GM18502 (cell line): ENCODE data around the gene PRSS21.

ENCODE experiments used
- ATAC-seq: cut with Tn5 transposase; IDR thresholded peaks from one replicate; pipeline ENCODE4 v1.9.1; 2021; ENCODE audit warnings: mild to moderate bottlenecking; ENCODE audit not compliant: unreplicated experiment, poor library complexity

The PRSS21 gene

GRCh38 chr16:2816751-2817339 lies at the start of gene PRSS21:
PRSS21 (plus strand) TSS chr16:2817237; CDS start chr16:2817269, 32 bp downstream.
- ATAC-seq: no peak

- ATAC-seq: no peak
These were observed 49.1 kb upstream of the PRSS21 start for GRCh38 chr16:2767891-2768290.

- ATAC-seq: no peak
These were observed 48.5 kb upstream of the PRSS21 start for GRCh38 chr16:2768403-2769089.

- ATAC-seq: no peak
These were observed 47.9 kb upstream of the PRSS21 start for GRCh38 chr16:2769100-2769529.

GRCh38 chr16:2769675-2770056 lies 47.4 kb upstream of the PRSS21 start:
- no peak for ATAC-seq

GRCh38 chr16:2770057-2770951 lies 46.7 kb upstream of the PRSS21 start:
- ATAC-seq: no peak

- ATAC-seq: no peak
These were observed 45.3 kb upstream of the PRSS21 start for GRCh38 chr16:2771496-2772402.

- no peak for ATAC-seq
These were observed 43.7 kb upstream of the PRSS21 start for GRCh38 chr16:2773188-2773968.

- ATAC-seq: no peak
These were observed 42.7 kb upstream of the PRSS21 start for GRCh38 chr16:2774161-2774891.

- no peak for ATAC-seq
These were observed 41.8 kb upstream of the PRSS21 start for GRCh38 chr16:2775131-2775716.

- no peak for ATAC-seq
These were observed 41.1 kb upstream of the PRSS21 start for GRCh38 chr16:2775765-2776499.

- peak; percentile 27 for ATAC-seq
These were observed 40.4 kb upstream of the PRSS21 start for GRCh38 chr16:2776500-2777139.

GRCh38 chr16:2777231-2777902 lies 39.7 kb upstream of the PRSS21 start, which contains the start of gene ELOB:
ELOB (minus strand) TSS chr16:2777280; CDS start chr16:2777239, 41 bp downstream.
- ATAC-seq: peak; percentile 88

GRCh38 chr16:2777903-2778629 lies 39.0 kb upstream of the PRSS21 start:
- no peak for ATAC-seq

- no peak for ATAC-seq
These were observed 38.4 kb upstream of the PRSS21 start for GRCh38 chr16:2778630-2778958.
